ENCODE measurements around the gene HLA-DQB2.

DNA sequence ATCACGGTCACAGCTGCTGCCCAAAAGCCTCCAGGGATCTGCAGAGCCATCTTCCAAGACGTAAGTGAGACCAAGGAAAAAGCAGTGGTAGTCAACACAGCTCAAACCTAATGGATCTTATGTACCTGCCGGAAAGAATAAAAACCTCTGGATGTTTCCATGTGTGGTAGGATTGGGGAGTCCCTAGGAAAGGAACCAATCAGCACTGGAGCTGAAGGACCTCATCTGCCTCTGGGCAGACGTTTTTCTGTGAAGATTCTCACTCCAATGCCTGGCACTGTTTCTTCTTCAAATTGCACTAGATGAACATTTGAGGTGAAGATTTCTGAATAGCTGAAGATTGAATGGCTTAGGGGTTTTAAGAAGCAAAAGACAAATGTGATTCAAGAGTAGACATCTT, at the start of gene HLA-DQB2:
- TF ChIP-seq POLR2AphosphoS5 (IDR thresholded peaks at IDR 0.05; ENCODE audit: insufficient read depth, low read depth, low read length): no peak
- no peak for TF ChIP-seq EZH2 (IDR thresholded peaks at IDR 0.05; ENCODE audit: borderline replicate concordance, low read depth, low read length, severe bottlenecking)
- TF ChIP-seq, protein P1, sequence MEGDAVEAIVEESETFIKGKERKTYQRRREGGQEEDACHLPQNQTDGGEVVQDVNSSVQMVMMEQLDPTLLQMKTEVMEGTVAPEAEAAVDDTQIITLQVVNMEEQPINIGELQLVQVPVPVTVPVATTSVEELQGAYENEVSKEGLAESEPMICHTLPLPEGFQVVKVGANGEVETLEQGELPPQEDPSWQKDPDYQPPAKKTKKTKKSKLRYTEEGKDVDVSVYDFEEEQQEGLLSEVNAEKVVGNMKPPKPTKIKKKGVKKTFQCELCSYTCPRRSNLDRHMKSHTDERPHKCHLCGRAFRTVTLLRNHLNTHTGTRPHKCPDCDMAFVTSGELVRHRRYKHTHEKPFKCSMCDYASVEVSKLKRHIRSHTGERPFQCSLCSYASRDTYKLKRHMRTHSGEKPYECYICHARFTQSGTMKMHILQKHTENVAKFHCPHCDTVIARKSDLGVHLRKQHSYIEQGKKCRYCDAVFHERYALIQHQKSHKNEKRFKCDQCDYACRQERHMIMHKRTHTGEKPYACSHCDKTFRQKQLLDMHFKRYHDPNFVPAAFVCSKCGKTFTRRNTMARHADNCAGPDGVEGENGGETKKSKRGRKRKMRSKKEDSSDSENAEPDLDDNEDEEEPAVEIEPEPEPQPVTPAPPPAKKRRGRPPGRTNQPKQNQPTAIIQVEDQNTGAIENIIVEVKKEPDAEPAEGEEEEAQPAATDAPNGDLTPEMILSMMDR (IDR thresholded peaks at IDR 0.05; ENCODE audit: extremely low read depth in 1 of 2, insufficient read depth in 1 of 2, low read depth in 1 of 2, low read length in 2 of 2): no peak
